GM12892 (cell line): Measurements from ENCODE around the gene ZNF234.

ENCODE experiments used
- POLR2A ChIP-seq: IDR thresholded peaks from 2 replicates; pipeline ENCODE4 v1.6.1; 2011; ENCODE audit warnings: low read depth, low read length, control low read depth
- POLR2AphosphoS5 ChIP-seq: IDR thresholded peaks from 2 replicates; pipeline ENCODE4 v1.6.1; 2011; ENCODE audit warnings: low read depth, low read length, control low read depth

DNA sequence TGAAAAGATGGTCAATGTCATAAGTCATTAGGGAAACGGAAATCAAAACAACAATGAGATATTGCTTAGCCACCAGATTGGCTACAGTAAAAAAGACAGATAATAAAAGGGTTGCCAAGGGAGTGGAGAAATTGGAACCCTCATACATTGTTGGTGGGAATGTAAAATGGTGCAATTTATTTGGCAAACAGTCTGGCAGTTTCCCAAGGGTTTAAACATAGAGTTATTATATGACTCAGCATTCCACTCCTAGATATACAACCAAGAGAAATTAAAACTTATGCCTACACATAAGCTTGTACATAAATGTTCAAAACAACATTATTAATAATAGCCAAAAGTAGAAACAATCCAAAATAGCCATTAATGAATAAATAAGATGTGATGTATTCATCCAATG lies 61.1 kb downstream of the ZNF234 start:
- TF ChIP-seq POLR2AphosphoS5 (no peak), POLR2A (no peak)
